Esophagus squamous epithelium (tissue), 5 donors: Measurements from ENCODE around the gene RGS10. TPM values are rescaled to one million over a fixed set of nuclear protein-coding genes. Genes with fewer than 3 reads are reported as not detected.
A peak's percentile ranks its signal among the peaks of the same experiment; 100 is the strongest.

Source experiments
- DNase-seq: peaks from one replicate; lab custom pipeline; 2025; lab: John Stamatoyannopoulos, UW
- H3K27ac ChIP-seq, 4 donors: fragments of 200-600 bp; sonication (generic); one replicate each; pipeline ENCODE4 v1.5.1; 2016 to 2019; ENCODE audit warnings: mild to moderate bottlenecking in 1 of 4
- H3K27me3 ChIP-seq, 4 donors: fragments of 200-600 bp; sonication (generic); 1 replicate in 3 of 4; 2 replicates in 1 of 4; pipeline versions ENCODE4 v1.5.1 to v1.6.0; 2017 to 2021; ENCODE audit warnings: antibody characterized with exemption in 1 of 4
- H3K36me3 ChIP-seq, 3 donors: fragments of 200-600 bp; sonication (generic); one replicate each; pipeline ENCODE4 v1.5.1; 2016 to 2019
- H3K4me1 ChIP-seq, 3 donors: fragments of 200-600 bp; sonication (generic); one replicate each; pipeline ENCODE4 v1.5.1; 2017 to 2019
- H3K4me3 ChIP-seq, 4 donors: fragments of 200-600 bp; sonication (generic); 1 replicate in 3 of 4; 2 replicates in 1 of 4; pipeline ENCODE4 v1.5.1; 2016 to 2019; ENCODE audit warnings: mild to moderate bottlenecking in 2 of 4, moderate library complexity in 1 of 4
- H3K9me3 ChIP-seq, 3 donors: fragments of 200-600 bp; sonication (generic); one replicate each; pipeline ENCODE4 v1.5.1; 2016 to 2019
- CTCF ChIP-seq, 6 experiments: fragments of 450-650 bp in 4 of 6; fragments of 200-600 bp in 2 of 6; sonication (generic) in 2 of 6; IDR thresholded peaks; one replicate each; pipeline ENCODE4 v1.5.1; 2016 to 2019; ENCODE audit warnings: antibody characterized with exemption in 6 of 6, mild to moderate bottlenecking in 4 of 6, moderate library complexity in 4 of 6
- POLR2A ChIP-seq, 4 donors: fragments of 450-650 bp; IDR thresholded peaks; one replicate each; pipeline ENCODE4 v1.6.1; 2017; ENCODE audit warnings: antibody characterized with exemption in 4 of 4, mild to moderate bottlenecking in 4 of 4, moderate library complexity in 3 of 4
- WGBS, 2 donors: methylation state at CpG; one replicate each; pipeline ENCODE4 v1.1.5; 2018; 5-methylcytosine and 5-hydroxymethylcytosine counted together
- intact Hi-C: fragments of 100-400 bp; cut with DNase I; formaldehyde crosslinking; loops from one replicate; pipeline ENCODE4 v1.15.0; 2022
- total RNA-seq, 4 donors: library from RNA; depleted of rRNA; stranded (reverse); fragments of >200 nt; gene quantifications; one replicate each; pipeline ENCODE4 v1.1.0, GENCODE V29; 2016
- donor health status: DM: yes; HTN: yes; CAD: no.

RGS10 gene
- total RNA-seq, 4 donors from 2014 or later = 25.5 to 55.8 (median 43.9) TPM

GRCh38 chr10:119460369-119461195 lies 81.9 kb downstream of the RGS10 start:
- no peak for TF ChIP-seq CTCF (IDR thresholded peaks at IDR 0.05)
- no peak for TF ChIP-seq POLR2A (IDR thresholded peaks at IDR 0.05)
- H3K4me1 ChIP-seq = peaks cover 0 to 35% (median 11%) of the 10 kb centered on the region in 3 donors
- no peaks in the 10 kb centered on the region for H3K27me3 ChIP-seq
- no peak for DNase-seq
- H3K4me3 ChIP-seq = no peak overlapping the region
- peaks cover 0 to 7% (median 0%) of the 10 kb centered on the region in 3 donors for H3K36me3 ChIP-seq
- H3K9me3 ChIP-seq = no peaks in the 10 kb centered on the region
- 83 to 96% methylated on average over 6 to 8 of the region's 11 CpGs for WGBS, 2 donors
- intact Hi-C loops = no loop called here
- H3K27ac ChIP-seq = peak overlapping the region; percentile 35 to 89 (median 78)

- Histone ChIP-seq H3K27me3 (no peaks in the 10 kb centered on the region), H3K4me3 (no peak overlapping the region), H3K9me3 (no peaks in the 10 kb centered on the region), H3K36me3 (peaks cover 0 to 10% (median 0%) of the 10 kb centered on the region in 3 donors), H3K27ac (peak overlapping the region in 1 of 4 donors; percentile 78), H3K4me1 (peaks cover 0 to 34% (median 11%) of the 10 kb centered on the region in 3 donors)
- intact Hi-C loops = no loop called here
- no peak for DNase-seq
- no peak for TF ChIP-seq POLR2A (IDR thresholded peaks at IDR 0.05)
- TF ChIP-seq CTCF (IDR thresholded peaks at IDR 0.05) = no peak
- 96 to 98% methylated on average over 8 to 9 of the region's 17 CpGs for WGBS, 2 donors
Measured at GRCh38 chr10:119459681-119460340, 82.7 kb downstream of the RGS10 start.

- Histone ChIP-seq H3K4me3 (no peak overlapping the region), H3K36me3 (peaks cover 0 to 27% (median 0%) of the 10 kb centered on the region in 3 donors), H3K27me3 (no peaks in the 10 kb centered on the region), H3K9me3 (no peaks in the 10 kb centered on the region), H3K27ac (no peak overlapping the region), H3K4me1 (peaks cover 0 to 34% (median 11%) of the 10 kb centered on the region in 3 donors)
- no peak for DNase-seq
- TF ChIP-seq CTCF (IDR thresholded peaks at IDR 0.05) = no peak
- TF ChIP-seq POLR2A (IDR thresholded peaks at IDR 0.05) = no peak
- 85 to 91% methylated on average over 7 to 14 of the region's 28 CpGs for WGBS, 2 donors
- intact Hi-C loops = no loop called here
Measured at GRCh38 chr10:119457966-119458766, 84.4 kb downstream of the RGS10 start.

GRCh38 chr10:119456435-119456810 lies 86.1 kb downstream of the RGS10 start:
- H3K36me3 ChIP-seq = peaks cover 0 to 44% (median 0%) of the 10 kb centered on the region in 3 donors

More at GRCh38 chr10:119456435-119456810, 86.1 kb downstream of the RGS10 start:
- no peak for DNase-seq
- 73% methylated on average over 4 of the region's 7 CpGs; no CpG with 5 or more reads in 1 of the 2 donors for WGBS, 2 donors
- Histone ChIP-seq H3K9me3 (no peaks in the 10 kb centered on the region), H3K4me1 (peaks cover 0 to 18% (median 11%) of the 10 kb centered on the region in 3 donors), H3K27ac (no peak overlapping the region), H3K4me3 (no peak overlapping the region), H3K27me3 (no peaks in the 10 kb centered on the region)
- intact Hi-C loops = no loop called here
- TF ChIP-seq POLR2A (IDR thresholded peaks at IDR 0.05) (no peak), CTCF (IDR thresholded peaks at IDR 0.05) (no peak)
